ENCODE data around the gene BRK1. TPM values are rescaled to one million over a fixed set of nuclear protein-coding genes. Genes with fewer than 3 reads are reported as not detected.
"Not testable (repeated sequence)": the region's sequence is repeated elsewhere in the genome, so short reads cannot be mapped to it uniquely, and the experiment has no call there.

Gene BRK1
- total RNA-seq, 4 donors from 2014 or later = 68.2 to 86.8 (median 69.3) TPM

DNA sequence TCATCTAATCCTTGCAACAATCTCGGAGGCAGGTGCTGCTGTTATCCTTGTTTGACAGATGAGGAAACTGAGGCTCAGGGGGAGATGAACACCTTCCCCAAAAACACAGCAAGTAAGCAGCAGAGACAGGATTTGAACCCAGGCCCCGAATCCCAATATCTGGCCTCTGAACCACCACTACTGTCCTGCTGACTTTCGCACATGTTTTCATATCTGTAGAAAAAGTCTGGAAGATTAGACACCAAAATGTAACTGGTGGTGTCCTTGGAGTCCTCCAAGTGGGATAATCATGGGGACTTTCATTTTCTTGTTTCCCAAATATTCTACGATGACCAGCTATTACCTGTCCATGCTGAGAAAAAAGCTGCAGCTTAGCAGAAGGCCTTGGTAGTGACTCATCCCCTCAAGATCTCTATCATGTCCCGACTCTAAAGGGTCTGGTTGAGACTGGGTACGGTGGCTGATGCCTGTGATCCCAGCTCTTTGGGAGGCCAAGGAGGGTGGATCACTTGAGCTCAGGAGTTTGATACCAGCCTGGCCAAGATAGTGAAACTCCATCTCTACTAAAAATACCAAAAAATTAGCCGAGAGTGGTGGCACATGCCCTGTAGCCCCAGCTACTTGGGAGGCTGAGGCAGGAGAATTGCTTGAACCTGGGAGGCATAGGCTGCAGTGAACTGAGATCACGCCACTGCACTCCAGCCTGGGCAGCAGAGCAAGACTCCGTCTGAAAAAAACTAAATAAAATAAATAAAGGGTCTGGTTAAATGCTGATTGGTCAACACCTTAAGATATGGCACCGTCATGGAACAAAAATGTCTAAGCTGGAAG is 57.8 kb downstream of the BRK1 start:
- H3K27ac ChIP-seq = peak overlapping the region; percentile 44 to 53 (median 50)
- TF ChIP-seq, protein P1, sequence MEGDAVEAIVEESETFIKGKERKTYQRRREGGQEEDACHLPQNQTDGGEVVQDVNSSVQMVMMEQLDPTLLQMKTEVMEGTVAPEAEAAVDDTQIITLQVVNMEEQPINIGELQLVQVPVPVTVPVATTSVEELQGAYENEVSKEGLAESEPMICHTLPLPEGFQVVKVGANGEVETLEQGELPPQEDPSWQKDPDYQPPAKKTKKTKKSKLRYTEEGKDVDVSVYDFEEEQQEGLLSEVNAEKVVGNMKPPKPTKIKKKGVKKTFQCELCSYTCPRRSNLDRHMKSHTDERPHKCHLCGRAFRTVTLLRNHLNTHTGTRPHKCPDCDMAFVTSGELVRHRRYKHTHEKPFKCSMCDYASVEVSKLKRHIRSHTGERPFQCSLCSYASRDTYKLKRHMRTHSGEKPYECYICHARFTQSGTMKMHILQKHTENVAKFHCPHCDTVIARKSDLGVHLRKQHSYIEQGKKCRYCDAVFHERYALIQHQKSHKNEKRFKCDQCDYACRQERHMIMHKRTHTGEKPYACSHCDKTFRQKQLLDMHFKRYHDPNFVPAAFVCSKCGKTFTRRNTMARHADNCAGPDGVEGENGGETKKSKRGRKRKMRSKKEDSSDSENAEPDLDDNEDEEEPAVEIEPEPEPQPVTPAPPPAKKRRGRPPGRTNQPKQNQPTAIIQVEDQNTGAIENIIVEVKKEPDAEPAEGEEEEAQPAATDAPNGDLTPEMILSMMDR (IDR thresholded peaks at IDR 0.05 in 4 of 5, conservative IDR thresholded peaks at IDR 0.05 in 1 of 5) = no peak
- TF ChIP-seq POLR2A (IDR thresholded peaks at IDR 0.05) = no peak
- peaks cover 0 to 12% of the 10 kb centered on the region in 2 donors for H3K4me1 ChIP-seq
- DNase-seq (no peak), ATAC-seq (no peak)
- intact Hi-C loops (cut with DNase I; ENCODE audit: low total_unique reads) (no loop called here), in situ Hi-C loops (cut with MboI; ENCODE audit: low sequenced_read_pairs in 4 of 4) (no loop called here)
- H3K9me3 ChIP-seq = no peaks in the 10 kb centered on the region
- peaks cover 0 to 9% of the 10 kb centered on the region in 2 donors for H3K36me3 ChIP-seq
- no peak overlapping the region for H3K4me3 ChIP-seq
- H3K27me3 ChIP-seq = no peaks in the 10 kb centered on the region

DNA sequence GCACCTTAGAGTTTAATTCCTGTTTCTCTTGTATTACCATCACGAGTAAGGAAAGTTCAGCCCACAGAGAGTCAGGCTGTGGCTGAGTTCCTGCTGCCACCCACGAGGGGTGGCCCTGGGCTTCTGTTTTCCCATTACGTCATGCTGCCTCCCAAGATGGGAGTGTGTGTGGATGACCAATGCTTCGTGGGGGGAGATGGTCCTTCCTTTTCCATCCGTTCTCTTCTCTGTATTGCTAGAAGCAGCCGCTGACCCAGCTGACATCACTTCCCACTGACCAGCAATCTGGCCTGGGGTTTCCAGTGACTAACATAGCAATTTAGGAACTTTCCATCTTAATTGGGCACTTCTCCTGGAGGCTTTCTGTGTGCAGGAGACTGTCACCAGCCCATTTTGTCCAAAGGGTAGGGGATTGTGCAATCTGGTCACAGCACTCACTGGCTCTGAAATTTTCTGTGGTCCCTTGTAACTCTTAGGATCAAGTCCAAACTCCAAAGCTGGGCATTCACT is 58.5 kb downstream of the BRK1 start:
- Histone ChIP-seq H3K9me3 (no peaks in the 10 kb centered on the region), H3K27me3 (no peaks in the 10 kb centered on the region), H3K4me3 (no peak overlapping the region), H3K27ac (peak overlapping the region; percentile 44 to 53 (median 50)), H3K36me3 (peaks cover 0 to 14% of the 10 kb centered on the region in 2 donors), H3K4me1 (peaks cover 0 to 12% of the 10 kb centered on the region in 2 donors)
- TF ChIP-seq, protein P1 (IDR thresholded peaks at IDR 0.05 in 4 of 5, conservative IDR thresholded peaks at IDR 0.05 in 1 of 5) = no peak
- no peak for TF ChIP-seq POLR2A (IDR thresholded peaks at IDR 0.05)
- ATAC-seq (peak; percentile 67 to 82), DNase-seq (peak; percentile 40 to 63)
- in situ Hi-C loops (cut with MboI; ENCODE audit: low sequenced_read_pairs in 4 of 4) (no loop called here), intact Hi-C loops (cut with DNase I; ENCODE audit: low total_unique reads) (no loop called here)

DNA sequence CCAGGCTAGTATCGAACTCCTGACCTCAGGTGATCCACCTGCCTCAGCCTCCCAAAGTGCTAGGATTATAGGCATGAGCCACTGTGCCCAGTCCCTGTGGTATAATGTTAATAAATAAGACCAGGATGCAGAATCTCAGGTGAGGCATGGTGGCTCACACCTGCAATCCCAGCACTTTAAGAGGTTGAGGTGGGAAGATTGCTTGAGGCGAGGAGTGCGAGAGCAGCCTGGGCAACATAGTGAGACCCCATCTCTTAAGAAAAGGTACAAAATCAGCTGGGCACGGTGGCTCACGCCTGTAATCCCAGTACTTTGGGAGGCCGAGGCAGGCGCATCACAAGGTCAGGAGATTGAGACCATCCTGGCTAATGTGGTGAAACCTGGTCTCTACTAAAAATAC is 59.9 kb downstream of the BRK1 start:
- H3K27ac ChIP-seq; ATAC-seq; H3K27me3 ChIP-seq; H3K9me3 ChIP-seq; intact Hi-C loops (cut with DNase I; ENCODE audit: low total_unique reads); H3K4me3 ChIP-seq; DNase-seq; in situ Hi-C loops (cut with MboI; ENCODE audit: low sequenced_read_pairs in 4 of 4): not testable (repeated sequence)
- Histone ChIP-seq H3K4me1 (peaks cover 0 to 12% of the 10 kb centered on the region in 2 donors), H3K36me3 (peaks cover 0 to 28% of the 10 kb centered on the region in 2 donors)

DNA sequence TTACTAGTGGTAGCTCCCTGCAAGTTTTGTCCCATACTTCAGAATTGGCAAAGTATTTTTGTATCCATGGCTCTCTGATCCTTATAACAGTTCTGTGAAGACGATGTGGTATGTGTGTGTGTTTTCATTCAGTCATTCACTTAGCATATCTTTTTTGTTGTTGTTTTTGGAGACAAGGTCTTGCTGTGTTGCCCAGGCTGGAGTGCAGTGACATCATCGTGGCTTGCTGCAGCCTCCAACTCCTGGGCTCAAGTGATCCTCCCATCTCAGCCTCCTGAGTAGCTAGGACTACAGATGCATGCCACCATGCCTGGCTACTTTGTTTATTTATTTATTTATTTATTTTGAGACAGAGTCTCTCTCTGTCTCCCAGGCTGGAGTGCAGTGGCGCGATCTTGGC is 60.7 kb downstream of the BRK1 start:
- H3K4me3 ChIP-seq; H3K27me3 ChIP-seq; H3K27ac ChIP-seq; DNase-seq; H3K9me3 ChIP-seq; in situ Hi-C loops (cut with MboI; ENCODE audit: low sequenced_read_pairs in 4 of 4); ATAC-seq; intact Hi-C loops (cut with DNase I; ENCODE audit: low total_unique reads): not testable (repeated sequence)
- Histone ChIP-seq H3K36me3 (peaks cover 0 to 32% of the 10 kb centered on the region in 2 donors), H3K4me1 (peaks cover 0 to 12% of the 10 kb centered on the region in 2 donors)

Other genes starting within 250 kb of the BRK1 start
- 10 to 100 TPM in 1 of 4 donors, 1 to 10 TPM in 3; 1.4 to 13.4 (median 3.5) TPM for gene CIDEC, start 235.4 kb upstream of the BRK1 start, total RNA-seq
- gene JAGN1, start 225.1 kb upstream of the BRK1 start, total RNA-seq = 10 to 100 TPM; 42.8 to 96.4 (median 67.0) TPM
- 1 to 10 TPM in 1 of 4 donors, under 1 TPM in 2, not detected in 1; 0.20 to 1.5 (median 0.64) TPM for gene IL17RE, start 212.8 kb upstream of the BRK1 start, total RNA-seq
- 10 to 100 TPM; 14.8 to 67.3 (median 47.2) TPM for gene IL17RC, start 198.6 kb upstream of the BRK1 start, total RNA-seq
- gene CRELD1, start 181.8 kb upstream of the BRK1 start, total RNA-seq = 10 to 100 TPM; 31.6 to 42.3 (median 37.1) TPM
- gene PRRT3, start 163.3 kb upstream of the BRK1 start, total RNA-seq = 1 to 10 TPM in 3 of 4 donors, under 1 TPM in 1; 0.92 to 7.4 (median 2.5) TPM
- 100 to 1,000 TPM; 147 to 329 (median 204) TPM for gene EMC3, start 128.8 kb upstream of the BRK1 start, total RNA-seq
- gene FANCD2, start 89.2 kb upstream of the BRK1 start, total RNA-seq = 1 to 10 TPM in 1 of 4 donors, under 1 TPM in 2, not detected in 1; 0.46 to 1.3 (median 0.58) TPM
- gene FANCD2OS, start 7.4 kb upstream of the BRK1 start, total RNA-seq = not detected
- gene VHL, start 26.1 kb downstream of the BRK1 start, total RNA-seq = 10 to 100 TPM in 3 of 4 donors, 1 to 10 TPM in 1; 7.5 to 17.9 (median 12.8) TPM
- 10 to 100 TPM; 21.9 to 42.0 (median 25.8) TPM for gene IRAK2, start 49.2 kb downstream of the BRK1 start, total RNA-seq
- gene TATDN2, start 132.8 kb downstream of the BRK1 start, total RNA-seq = 10 to 100 TPM; 10.9 to 11.5 (median 10.9) TPM
- not detected for gene GHRL, start 177.3 kb downstream of the BRK1 start, total RNA-seq
- gene SEC13, start 205.4 kb downstream of the BRK1 start, total RNA-seq = 100 to 1,000 TPM in 3 of 4 donors, 10 to 100 TPM in 1; 96.1 to 119 (median 111) TPM